Right renal cortex interstitium (tissue), 3 donors: ENCODE results near the gene NR1I2. TPM values are rescaled to one million over a fixed set of nuclear protein-coding genes. Genes with fewer than 3 reads are reported as not detected.

ENCODE experiments used
- polyA plus RNA-seq, 3 donors: library from polyadenylated mRNA; unstranded; fragments of 120-200 nt; gene quantifications; one replicate each; pipeline ENCODE4 v1.2.1, GENCODE V29; 2013; ENCODE audit not compliant: insufficient read length in 3 of 3

The NR1I2 gene
- polyA plus RNA-seq, 3 donors = 0.49 to 0.54 (median 0.54) TPM

Other genes starting within 250 kb of the NR1I2 start
- under 1 TPM; 0.11 to 0.23 (median 0.12) TPM for gene CD80, start 222.5 kb upstream of the NR1I2 start, polyA plus RNA-seq
- gene ADPRH, start 202.6 kb upstream of the NR1I2 start, polyA plus RNA-seq = 1 to 10 TPM; 7.0 to 7.7 (median 7.6) TPM
- gene PLA1A, start 184.2 kb upstream of the NR1I2 start, polyA plus RNA-seq = 1 to 10 TPM; 7.4 to 9.0 (median 8.5) TPM
- gene POPDC2, start 121.5 kb upstream of the NR1I2 start, polyA plus RNA-seq = 1 to 10 TPM; 3.8 to 4.5 (median 4.5) TPM
- gene COX17, start 104.7 kb upstream of the NR1I2 start, polyA plus RNA-seq = 10 to 100 TPM; 40.3 to 45.9 (median 44.3) TPM
- gene CFAP91, start 79.1 kb upstream of the NR1I2 start, polyA plus RNA-seq = 10 to 100 TPM; 15.0 to 25.5 (median 18.8) TPM